ENCODE results near the gene GSTA3.

GRCh38 chr6:52877786-52878185 lies 31.7 kb downstream of the GSTA3 start:
- TF ChIP-seq CTCF (IDR thresholded peaks at IDR 0.05): no peak
- no peak for TF ChIP-seq POLR2A (IDR thresholded peaks at IDR 0.05)
- TF ChIP-seq POLR2AphosphoS5 (IDR thresholded peaks at IDR 0.05; ENCODE audit: insufficient read depth in 1 of 2, low read depth in 1 of 2): no peak
